ENCODE measurements around the gene FGFR2.

DNA sequence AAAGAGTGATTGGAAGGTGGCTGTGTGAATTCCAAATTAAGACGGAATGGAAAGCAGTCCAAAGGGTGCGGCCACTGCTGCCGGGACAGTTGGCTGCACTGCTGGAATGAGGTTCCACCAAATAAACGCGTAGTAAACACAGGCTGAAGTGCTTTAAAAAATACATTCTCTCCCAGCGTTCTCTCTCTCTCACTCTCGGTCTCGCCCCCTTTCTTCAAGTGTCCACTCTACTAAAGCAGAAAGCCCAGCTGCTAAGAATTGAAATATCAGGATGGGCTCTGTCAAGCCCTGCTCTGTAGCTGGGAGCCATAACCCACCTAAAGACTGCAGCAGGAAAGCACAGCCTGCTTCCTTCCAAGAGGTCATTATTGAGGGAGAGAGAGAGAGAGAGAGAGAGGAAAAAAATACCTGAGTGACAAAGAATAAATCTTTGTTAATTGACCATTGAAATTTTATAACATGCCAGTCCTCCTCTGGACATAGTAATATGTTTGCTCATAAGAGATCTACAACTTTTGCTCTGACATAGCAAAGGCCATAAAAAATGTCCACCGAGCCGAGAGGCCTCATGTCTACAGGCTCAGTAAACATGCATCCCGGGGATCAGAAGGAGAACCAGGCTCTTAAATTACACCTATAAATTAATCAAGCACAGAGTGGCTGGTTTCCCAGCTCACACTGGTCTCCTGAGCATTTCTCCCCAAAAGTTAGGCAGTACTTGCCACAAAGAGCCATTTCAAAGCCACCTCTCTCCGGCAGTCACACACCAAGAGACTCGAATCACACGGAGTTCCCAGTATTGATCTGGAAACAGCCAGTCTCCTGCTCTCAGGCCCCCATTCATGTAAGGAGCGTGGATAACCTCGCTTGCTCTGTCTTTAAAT lies 72.8 kb downstream of the FGFR2 start:
- TF ChIP-seq, protein P1, sequence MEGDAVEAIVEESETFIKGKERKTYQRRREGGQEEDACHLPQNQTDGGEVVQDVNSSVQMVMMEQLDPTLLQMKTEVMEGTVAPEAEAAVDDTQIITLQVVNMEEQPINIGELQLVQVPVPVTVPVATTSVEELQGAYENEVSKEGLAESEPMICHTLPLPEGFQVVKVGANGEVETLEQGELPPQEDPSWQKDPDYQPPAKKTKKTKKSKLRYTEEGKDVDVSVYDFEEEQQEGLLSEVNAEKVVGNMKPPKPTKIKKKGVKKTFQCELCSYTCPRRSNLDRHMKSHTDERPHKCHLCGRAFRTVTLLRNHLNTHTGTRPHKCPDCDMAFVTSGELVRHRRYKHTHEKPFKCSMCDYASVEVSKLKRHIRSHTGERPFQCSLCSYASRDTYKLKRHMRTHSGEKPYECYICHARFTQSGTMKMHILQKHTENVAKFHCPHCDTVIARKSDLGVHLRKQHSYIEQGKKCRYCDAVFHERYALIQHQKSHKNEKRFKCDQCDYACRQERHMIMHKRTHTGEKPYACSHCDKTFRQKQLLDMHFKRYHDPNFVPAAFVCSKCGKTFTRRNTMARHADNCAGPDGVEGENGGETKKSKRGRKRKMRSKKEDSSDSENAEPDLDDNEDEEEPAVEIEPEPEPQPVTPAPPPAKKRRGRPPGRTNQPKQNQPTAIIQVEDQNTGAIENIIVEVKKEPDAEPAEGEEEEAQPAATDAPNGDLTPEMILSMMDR (IDR thresholded peaks at IDR 0.05; ENCODE audit: low read depth, low read length, poor library complexity, severe bottlenecking), result no peak
- TF ChIP-seq EZH2phosphoT487 (IDR thresholded peaks at IDR 0.05; ENCODE audit: borderline replicate concordance, low read length), result no peak
